Naive thymus-derived CD4-positive, alpha-beta T cell (primary cell): ENCODE data around the gene IGSF8. TPM values are rescaled to one million over a fixed set of nuclear protein-coding genes. Genes with fewer than 3 reads are reported as not detected.

Experiments
- ATAC-seq: fragments of 150-1000 bp; cut with Tn5 transposase; 2 replicates; pipeline ENCODE4 v1.10.0; 2021; ENCODE audit warnings: mild to moderate bottlenecking, moderate library complexity
- CTCF ChIA-PET: fragments of 350-600 bp; sonication (Branson Sonifier 250); formaldehyde crosslinking; loops from one replicate; lab custom pipeline; 2021; ENCODE audit warnings: antibody characterized with exemption; lab: Charles Lee
- POLR2A ChIA-PET: fragments of 350-600 bp; sonication (Branson Sonifier 250); formaldehyde crosslinking; loops from one replicate; lab custom pipeline; 2021; ENCODE audit warnings: antibody characterized with exemption, inconsistent platforms; lab: Charles Lee
- DNase-seq, 9 donors: peaks; one replicate each; pipeline versions ENCODE4 v3.0.0 to v3.0.0-alpha.2; 2020 to 2022; ENCODE audit warnings: mixed read lengths in 1 of 9
- H3K27ac ChIP-seq: one replicate; pipeline ENCODE4 v1.7.0; 2013; ENCODE audit warnings: mild to moderate bottlenecking, low read depth, low read length, moderate library complexity
- H3K27me3 ChIP-seq, 2 donors: one replicate each; pipeline ENCODE4 v1.7.0; 2013; ENCODE audit warnings: low read length in 2 of 2, mild to moderate bottlenecking in 2 of 2, moderate library complexity in 2 of 2; ENCODE audit not compliant: control insufficient read depth in 2 of 2, insufficient read depth in 2 of 2
- H3K36me3 ChIP-seq, 3 experiments: 1 replicate in 2 of 3; 2 replicates in 1 of 3; pipeline ENCODE4 v1.7.0; 2013; ENCODE audit warnings: low read length in 3 of 3, mild to moderate bottlenecking in 3 of 3, moderate library complexity in 1 of 3; ENCODE audit not compliant: insufficient read depth in 3 of 3, control insufficient read depth in 2 of 3
- H3K4me1 ChIP-seq, 2 donors: one replicate each; pipeline ENCODE4 v1.7.0; 2013; ENCODE audit warnings: low read length in 2 of 2, mild to moderate bottlenecking in 2 of 2, moderate library complexity in 1 of 2; ENCODE audit not compliant: control insufficient read depth in 2 of 2, insufficient read depth in 2 of 2
- H3K4me3 ChIP-seq: 2 replicates; pipeline ENCODE4 v1.7.0; 2013; ENCODE audit warnings: mild to moderate bottlenecking, low read length
- H3K9me3 ChIP-seq, 3 experiments: 1 replicate in 2 of 3; 2 replicates in 1 of 3; pipeline ENCODE4 v1.7.0; 2013; ENCODE audit warnings: low read length in 3 of 3; ENCODE audit not compliant: control insufficient read depth in 2 of 3
- H3K27ac Mint-ChIP-seq, 9 donors: one replicate each; pipeline ENCODE4 v1.8.0; 2020 to 2022; ENCODE audit warnings: mixed read lengths in 9 of 9, mild to moderate bottlenecking in 8 of 9, moderate library complexity in 5 of 9, inconsistent platforms in 2 of 9
- H3K27me3 Mint-ChIP-seq, 5 donors: one replicate each; pipeline ENCODE4 v1.8.0; 2021 to 2022; ENCODE audit warnings: mixed read lengths in 5 of 5, mild to moderate bottlenecking in 1 of 5
- H3K36me3 Mint-ChIP-seq, 5 donors: one replicate each; pipeline ENCODE4 v1.8.0; 2020 to 2022; ENCODE audit warnings: mixed read lengths in 5 of 5, mild to moderate bottlenecking in 3 of 5, inconsistent platforms in 1 of 5
- H3K4me1 Mint-ChIP-seq, 7 donors: one replicate each; pipeline ENCODE4 v1.8.0; 2020 to 2022; ENCODE audit warnings: mixed read lengths in 7 of 7, mild to moderate bottlenecking in 3 of 7, inconsistent platforms in 1 of 7
- H3K4me3 Mint-ChIP-seq, 10 donors: one replicate each; pipeline ENCODE4 v1.8.0; 2020 to 2022; ENCODE audit warnings: mild to moderate bottlenecking in 10 of 10, mixed read lengths in 10 of 10, moderate library complexity in 6 of 10, inconsistent platforms in 2 of 10
- H3K9me3 Mint-ChIP-seq, 11 donors: one replicate each; pipeline ENCODE4 v1.8.0; 2020 to 2022; ENCODE audit warnings: mixed read lengths in 11 of 11, mild to moderate bottlenecking in 4 of 11, inconsistent platforms in 1 of 11, moderate library complexity in 1 of 11
- intact Hi-C, 2 donors: fragments of 100-400 bp; cut with micrococcal nuclease; formaldehyde crosslinking; loops; one replicate each; pipeline ENCODE4 v1.15.1; 2023
- polyA plus RNA-seq, 2 donors: library from polyadenylated mRNA; unstranded; fragments of 300-500 nt; fragmentation: Illumina TruSeq; gene quantifications; one replicate each; pipeline ENCODE4 v1.2.3, GENCODE V29; 2021
- total RNA-seq, 6 experiments: library from RNA in 5 of 6; stranded (reverse) in 5 of 6; gene quantifications; 1 replicate in 5 of 6; 2 replicates in 1 of 6; pipeline ENCODE4 v1.2.3 and lab custom pipeline; 2021 to 2026

IGSF8 gene
- total and polyA plus RNA-seq, 7 experiments from 2014 or later = 31.9 to 68.7 (median 44.8) TPM

GRCh38 chr1:160096274-160097116, 1.9 kb downstream of the IGSF8 start:
- DNase-seq (no peak), ATAC-seq (no peak)
- Mint-ChIP-seq H3K27me3 (no peaks in the 10 kb centered on the region), H3K27ac (peak overlapping the region; percentile 43 to 98 (median 95)), H3K9me3 (no peaks in the 10 kb centered on the region), H3K36me3 (peaks cover 0 to 7% (median 0%) of the 10 kb centered on the region in 5 donors), H3K4me3 (peak overlapping the region; percentile 42 to 96 (median 93)), H3K4me1 (peaks cover 39 to 74% (median 54%) of the 10 kb centered on the region in 7 donors)
- Histone ChIP-seq H3K27me3 (no peaks in the 10 kb centered on the region), H3K36me3 (peaks cover 0 to 46% (median 0%) of the 10 kb centered on the region in 3 experiments), H3K27ac (peak overlapping the region; percentile 96), H3K4me3 (peak overlapping the region; percentile 87), H3K4me1 (peaks cover 27 to 54% of the 10 kb centered on the region in 2 donors), H3K9me3 (no peaks in the 10 kb centered on the region)
- intact Hi-C loops = loop anchor here in 1 of 2 donors (5.0 kb wide), 1 partner anchor 511 kb away; no protein-coding TSS in a partner anchor
- POLR2A ChIA-PET = interaction anchor here (1.6 to 3.0 kb wide), 3 partner anchors 10 to 165 kb away, joined by 3 to 22 read pairs (median 5); no protein-coding TSS in a partner anchor
- CTCF ChIA-PET = interaction anchor here (1.3 to 6.3 kb wide), 5 partner anchors 10 to 195 kb away, joined by 8 to 73 read pairs (median 8); partner anchors contain the start of gene KCNJ9

- Mint-ChIP-seq H3K27me3 (no peaks in the 10 kb centered on the region), H3K36me3 (peaks cover 0 to 13% (median 0%) of the 10 kb centered on the region in 5 donors), H3K4me1 (peaks cover 34 to 64% (median 48%) of the 10 kb centered on the region in 7 donors), H3K27ac (peak overlapping the region in 8 of 9 donors; percentile 43 to 98 (median 56)), H3K9me3 (no peaks in the 10 kb centered on the region), H3K4me3 (peak overlapping the region; percentile 19 to 96 (median 92))
- H3K4me1 ChIP-seq = peaks cover 21 to 45% of the 10 kb centered on the region in 2 donors
- DNase-seq (no peak), ATAC-seq (no peak)
- peak overlapping the region; percentile 96 for H3K27ac ChIP-seq
- ChIA-PET CTCF (interaction anchor here (1.3 to 6.3 kb wide), 3 partner anchors 9 to 17 kb away, joined by 8 to 73 read pairs (median 8); partner anchors contain the start of gene KCNJ9), POLR2A (interaction anchor here (1.6 kb wide), 2 partner anchors 11 to 166 kb away, joined by 3 to 5 read pairs; no protein-coding TSS in a partner anchor)
- no peaks in the 10 kb centered on the region for H3K27me3 ChIP-seq
- H3K4me3 ChIP-seq = no peak overlapping the region
- no peaks in the 10 kb centered on the region for H3K9me3 ChIP-seq
- intact Hi-C loops = loop anchor here in 1 of 2 donors (5.0 kb wide), 1 partner anchor 512 kb away; no protein-coding TSS in a partner anchor
- peaks cover 0 to 56% (median 8%) of the 10 kb centered on the region in 3 experiments for H3K36me3 ChIP-seq
Measured at GRCh38 chr1:160095382-160096105, 2.9 kb downstream of the IGSF8 start.

- H3K4me1 Mint-ChIP-seq = peaks cover 34 to 58% (median 43%) of the 10 kb centered on the region in 7 donors
- intact Hi-C loops = loop anchor here in 1 of 2 donors (5.0 kb wide), 1 partner anchor 512 kb away; no protein-coding TSS in a partner anchor
- Histone ChIP-seq H3K36me3 (peaks cover 0 to 63% (median 8%) of the 10 kb centered on the region in 3 experiments), H3K27me3 (no peaks in the 10 kb centered on the region), H3K4me3 (no peak overlapping the region), H3K4me1 (peaks cover 21 to 37% of the 10 kb centered on the region in 2 donors), H3K9me3 (no peaks in the 10 kb centered on the region), H3K27ac (no peak overlapping the region)
- H3K9me3 Mint-ChIP-seq = no peaks in the 10 kb centered on the region
- H3K36me3 Mint-ChIP-seq = peaks cover 0 to 14% (median 0%) of the 10 kb centered on the region in 5 donors
- H3K27ac Mint-ChIP-seq = peak overlapping the region in 1 of 9 donors; percentile 38
- ChIA-PET CTCF (interaction anchor here (0.6 to 6.3 kb wide), 2 partner anchors 8 to 49 kb away, joined by 3 to 73 read pairs; no protein-coding TSS in a partner anchor), POLR2A (interaction anchor here (1.6 kb wide), 1 partner anchor 10 kb away, joined by 5 read pairs; no protein-coding TSS in a partner anchor)
- ATAC-seq (no peak), DNase-seq (no peak)
- H3K4me3 Mint-ChIP-seq = peak overlapping the region in 1 of 10 donors; percentile 39
- H3K27me3 Mint-ChIP-seq = no peaks in the 10 kb centered on the region
Measured at GRCh38 chr1:160094806-160095205, 3.6 kb downstream of the IGSF8 start.

- POLR2A ChIA-PET = no interaction called here
Measured at GRCh38 chr1:160094291-160094625, 4.2 kb downstream of the IGSF8 start.

GRCh38 chr1:160093624-160094290, 4.7 kb downstream of the IGSF8 start:
- no peaks in the 10 kb centered on the region for H3K27me3 Mint-ChIP-seq
- H3K4me3 ChIP-seq = no peak overlapping the region
- no peak overlapping the region for H3K4me3 Mint-ChIP-seq
- H3K27ac Mint-ChIP-seq = peak overlapping the region in 1 of 9 donors; percentile 65
- H3K36me3 Mint-ChIP-seq = peaks cover 0 to 20% (median 3%) of the 10 kb centered on the region in 5 donors
- peaks cover 0 to 74% (median 8%) of the 10 kb centered on the region in 3 experiments for H3K36me3 ChIP-seq
- peaks cover 26 to 52% (median 37%) of the 10 kb centered on the region in 7 donors for H3K4me1 Mint-ChIP-seq
- ChIA-PET POLR2A (interaction anchor here (0.9 kb wide), 1 partner anchor 9 kb away, joined by 3 read pairs; no protein-coding TSS in a partner anchor), CTCF (interaction anchor here (6.3 kb wide), 1 partner anchor 7 kb away, joined by 73 read pairs; no protein-coding TSS in a partner anchor)
- DNase-seq (no peak), ATAC-seq (no peak)
- peaks cover 21 to 29% of the 10 kb centered on the region in 2 donors for H3K4me1 ChIP-seq
- no peaks in the 10 kb centered on the region for H3K27me3 ChIP-seq
- intact Hi-C loops = no loop called here
- H3K9me3 Mint-ChIP-seq = no peaks in the 10 kb centered on the region
- H3K9me3 ChIP-seq = no peaks in the 10 kb centered on the region
- H3K27ac ChIP-seq = no peak overlapping the region

More at GRCh38 chr1:160094291-160094625, 4.2 kb downstream of the IGSF8 start:
- H3K27ac ChIP-seq = no peak overlapping the region
- no peaks in the 10 kb centered on the region for H3K9me3 ChIP-seq
- H3K36me3 ChIP-seq = peaks cover 0 to 69% (median 8%) of the 10 kb centered on the region in 3 experiments
- CTCF ChIA-PET = interaction anchor here (0.6 to 6.3 kb wide), 2 partner anchors 7 to 48 kb away, joined by 3 to 73 read pairs; no protein-coding TSS in a partner anchor
- no peaks in the 10 kb centered on the region for H3K27me3 Mint-ChIP-seq
- H3K9me3 Mint-ChIP-seq = no peaks in the 10 kb centered on the region
- DNase-seq (no peak), ATAC-seq (no peak)
- H3K27me3 ChIP-seq = no peaks in the 10 kb centered on the region
- peaks cover 21 to 32% of the 10 kb centered on the region in 2 donors for H3K4me1 ChIP-seq
- H3K4me3 Mint-ChIP-seq = no peak overlapping the region
- no peak overlapping the region for H3K4me3 ChIP-seq
- H3K36me3 Mint-ChIP-seq = peaks cover 0 to 15% (median 0%) of the 10 kb centered on the region in 5 donors
- intact Hi-C loops = no loop called here
- peak overlapping the region in 1 of 9 donors; percentile 12 for H3K27ac Mint-ChIP-seq
- peaks cover 30 to 52% (median 38%) of the 10 kb centered on the region in 7 donors for H3K4me1 Mint-ChIP-seq
